ENCODE data around the gene DYSF. TPM values are rescaled to one million over a fixed set of nuclear protein-coding genes. Genes with fewer than 3 reads are reported as not detected.

Gene DYSF
- total RNA-seq, 1 donor from 2014 or later: 4.2 TPM

- no peaks in the 10 kb centered on the region for H3K36me3 Mint-ChIP-seq
- H3K9me3 Mint-ChIP-seq: no peaks in the 10 kb centered on the region
- H3K4me1 Mint-ChIP-seq (ENCODE audit: unreplicated experiment): peaks cover 11% of the 10 kb centered on the region
- no peak for DNase-seq (ENCODE audit: extremely low spot score, unreplicated experiment)
- H3K4me3 Mint-ChIP-seq: no peak overlapping the region
- peaks cover 46% of the 10 kb centered on the region for H3K27me3 Mint-ChIP-seq
- H3K27ac Mint-ChIP-seq: no peak overlapping the region
- no peak for TF ChIP-seq CTCF (conservative IDR thresholded peaks at IDR 0.05)
Observed at GRCh38 chr2:71465356-71465755, 12.0 kb downstream of the DYSF start.

- Mint-ChIP-seq H3K4me1 (ENCODE audit: unreplicated experiment) (peaks cover 7% of the 10 kb centered on the region), H3K4me3 (no peak overlapping the region), H3K36me3 (no peaks in the 10 kb centered on the region), H3K27ac (no peak overlapping the region), H3K27me3 (peaks cover 46% of the 10 kb centered on the region), H3K9me3 (no peaks in the 10 kb centered on the region)
- TF ChIP-seq CTCF (conservative IDR thresholded peaks at IDR 0.05): no peak
- DNase-seq (ENCODE audit: extremely low spot score, unreplicated experiment): no peak
Observed at GRCh38 chr2:71465961-71466300, 12.6 kb downstream of the DYSF start.

- Mint-ChIP-seq H3K36me3 (no peaks in the 10 kb centered on the region), H3K27ac (no peak overlapping the region), H3K4me3 (peak overlapping the region; percentile 86)
Observed at GRCh38 chr2:71466301-71467179, 13.2 kb downstream of the DYSF start.

GRCh38 chr2:71467180-71467815 is 13.9 kb downstream of the DYSF start:
- H3K4me1 Mint-ChIP-seq (ENCODE audit: unreplicated experiment): peaks cover 7% of the 10 kb centered on the region
- H3K36me3 Mint-ChIP-seq: no peaks in the 10 kb centered on the region
- H3K27me3 Mint-ChIP-seq: peaks cover 39% of the 10 kb centered on the region
- no peaks in the 10 kb centered on the region for H3K9me3 Mint-ChIP-seq
- no peak overlapping the region for H3K27ac Mint-ChIP-seq
- H3K4me3 Mint-ChIP-seq: peak overlapping the region; percentile 86
- no peak for TF ChIP-seq CTCF (conservative IDR thresholded peaks at IDR 0.05)
- DNase-seq (ENCODE audit: extremely low spot score, unreplicated experiment): no peak

More at GRCh38 chr2:71466301-71467179, 13.2 kb downstream of the DYSF start:
- Mint-ChIP-seq H3K4me1 (ENCODE audit: unreplicated experiment) (peaks cover 7% of the 10 kb centered on the region), H3K27me3 (peaks cover 40% of the 10 kb centered on the region), H3K9me3 (no peaks in the 10 kb centered on the region)
- no peak for DNase-seq (ENCODE audit: extremely low spot score, unreplicated experiment)
- no peak for TF ChIP-seq CTCF (conservative IDR thresholded peaks at IDR 0.05)

- TF ChIP-seq CTCF (conservative IDR thresholded peaks at IDR 0.05): no peak
- H3K9me3 Mint-ChIP-seq: no peaks in the 10 kb centered on the region
- H3K4me3 Mint-ChIP-seq: peak overlapping the region; percentile 22
- H3K36me3 Mint-ChIP-seq: no peaks in the 10 kb centered on the region
- H3K4me1 Mint-ChIP-seq (ENCODE audit: unreplicated experiment): peaks cover 7% of the 10 kb centered on the region
- H3K27ac Mint-ChIP-seq: no peak overlapping the region
- DNase-seq (ENCODE audit: extremely low spot score, unreplicated experiment): no peak
- H3K27me3 Mint-ChIP-seq: peaks cover 36% of the 10 kb centered on the region
Observed at GRCh38 chr2:71468279-71469015, 15.1 kb downstream of the DYSF start.

Data from type B pancreatic cell (in vitro differentiated cells).